Peyer's patch (tissue), 4 donors: ENCODE data around the gene TRDN. TPM values are rescaled to one million over a fixed set of nuclear protein-coding genes. Genes with fewer than 3 reads are reported as not detected.

Experiments
- DNase-seq, 3 donors: peaks; one replicate each; pipeline ENCODE4 v3.0.0-alpha.2; 2017 to 2019
- H3K27ac ChIP-seq, 4 donors: fragments of 200-600 bp; sonication (generic); one replicate each; pipeline ENCODE4 v1.5.1; 2016 to 2019
- H3K27me3 ChIP-seq, 2 donors: fragments of 200-600 bp; sonication (generic); one replicate each; pipeline ENCODE4 v1.5.1; 2019
- H3K36me3 ChIP-seq, 3 donors: fragments of 200-600 bp; sonication (generic); one replicate each; pipeline ENCODE4 v1.5.1; 2016 to 2019
- H3K4me1 ChIP-seq, 4 donors: fragments of 200-600 bp; sonication (generic); one replicate each; pipeline ENCODE4 v1.5.1; 2016 to 2019
- H3K4me3 ChIP-seq, 4 donors: fragments of 200-600 bp; sonication (generic); 1 replicate in 3 of 4; 2 replicates in 1 of 4; pipeline ENCODE4 v1.5.1; 2016 to 2019; ENCODE audit warnings: mild to moderate bottlenecking in 1 of 4
- H3K9me3 ChIP-seq, 4 donors: fragments of 200-600 bp; sonication (generic); one replicate each; pipeline ENCODE4 v1.5.1; 2016 to 2019; ENCODE audit warnings: mild to moderate bottlenecking in 1 of 4
- CTCF ChIP-seq, 6 experiments: fragments of 450-650 bp in 4 of 6; fragments of 200-600 bp in 2 of 6; sonication (generic) in 1 of 6; IDR thresholded peaks; one replicate each; pipeline ENCODE4 v1.5.1; 2017 to 2019; ENCODE audit warnings: antibody characterized with exemption in 6 of 6, mild to moderate bottlenecking in 3 of 6, moderate library complexity in 1 of 6
- POLR2A ChIP-seq, 2 donors: fragments of 450-650 bp; IDR thresholded peaks; one replicate each; pipeline ENCODE4 v1.5.1; 2017; ENCODE audit warnings: antibody characterized with exemption in 2 of 2, mild to moderate bottlenecking in 2 of 2, moderate library complexity in 2 of 2
- total RNA-seq, 4 donors: library from RNA; depleted of rRNA; stranded (reverse); fragments of >200 nt; gene quantifications; one replicate each; pipeline ENCODE4 v1.1.0, GENCODE V29; 2016

The TRDN gene
- total RNA-seq, 4 donors from 2014 or later: not detected

GRCh38 chr6:123226398-123226797 is 410.4 kb downstream of the TRDN start:
- no peaks in the 10 kb centered on the region for H3K9me3 ChIP-seq
- TF ChIP-seq POLR2A (IDR thresholded peaks at IDR 0.05): no peak
- no peak overlapping the region for H3K27ac ChIP-seq
- DNase-seq: no peak
- no peak overlapping the region for H3K4me3 ChIP-seq
- no peaks in the 10 kb centered on the region for H3K27me3 ChIP-seq
- H3K36me3 ChIP-seq: no peaks in the 10 kb centered on the region
- no peaks in the 10 kb centered on the region for H3K4me1 ChIP-seq

DNA sequence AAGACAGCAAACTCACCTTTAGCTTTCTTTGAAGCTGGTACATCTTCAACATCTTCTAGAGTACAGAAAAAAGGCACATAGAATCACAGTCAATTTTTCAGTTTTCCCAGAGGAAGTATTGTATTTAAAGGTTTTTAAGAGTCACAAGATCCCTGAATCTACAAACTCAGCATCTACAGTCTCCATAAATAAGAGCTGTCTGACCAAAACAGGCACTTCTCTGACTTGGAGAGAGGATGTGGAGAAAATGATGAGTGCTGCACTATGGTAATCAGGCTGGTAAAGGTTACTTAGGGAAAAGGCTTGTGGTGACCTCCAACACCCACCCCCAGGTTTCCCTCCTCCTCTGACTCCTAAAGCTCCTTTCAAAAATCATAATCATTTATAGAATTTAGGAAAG is 412.7 kb downstream of the TRDN start:
- no peak overlapping the region for H3K4me3 ChIP-seq

GRCh38 chr6:123223461-123223860 is 413.3 kb downstream of the TRDN start:
- DNase-seq: no peak
- Histone ChIP-seq H3K4me1 (no peaks in the 10 kb centered on the region), H3K9me3 (no peaks in the 10 kb centered on the region), H3K27me3 (no peaks in the 10 kb centered on the region), H3K4me3 (no peak overlapping the region), H3K27ac (no peak overlapping the region), H3K36me3 (no peaks in the 10 kb centered on the region)
- TF ChIP-seq CTCF (IDR thresholded peaks at IDR 0.05): no peak
- no peak for TF ChIP-seq POLR2A (IDR thresholded peaks at IDR 0.05)

More for the DNA sequence above, 412.7 kb downstream of the TRDN start:
- no peaks in the 10 kb centered on the region for H3K36me3 ChIP-seq
- H3K9me3 ChIP-seq: no peaks in the 10 kb centered on the region
- TF ChIP-seq CTCF (IDR thresholded peaks at IDR 0.05) (no peak), POLR2A (IDR thresholded peaks at IDR 0.05) (no peak)
- H3K27ac ChIP-seq: no peak overlapping the region
- no peak for DNase-seq
- no peaks in the 10 kb centered on the region for H3K4me1 ChIP-seq
- H3K27me3 ChIP-seq: no peaks in the 10 kb centered on the region

GRCh38 chr6:123215211-123215610 is 421.5 kb downstream of the TRDN start:
- Histone ChIP-seq H3K4me1 (no peaks in the 10 kb centered on the region), H3K27ac (no peak overlapping the region), H3K4me3 (no peak overlapping the region), H3K27me3 (no peaks in the 10 kb centered on the region), H3K36me3 (no peaks in the 10 kb centered on the region), H3K9me3 (no peaks in the 10 kb centered on the region)
- TF ChIP-seq POLR2A (IDR thresholded peaks at IDR 0.05) (no peak), CTCF (IDR thresholded peaks at IDR 0.05) (no peak)
- DNase-seq: no peak

DNA sequence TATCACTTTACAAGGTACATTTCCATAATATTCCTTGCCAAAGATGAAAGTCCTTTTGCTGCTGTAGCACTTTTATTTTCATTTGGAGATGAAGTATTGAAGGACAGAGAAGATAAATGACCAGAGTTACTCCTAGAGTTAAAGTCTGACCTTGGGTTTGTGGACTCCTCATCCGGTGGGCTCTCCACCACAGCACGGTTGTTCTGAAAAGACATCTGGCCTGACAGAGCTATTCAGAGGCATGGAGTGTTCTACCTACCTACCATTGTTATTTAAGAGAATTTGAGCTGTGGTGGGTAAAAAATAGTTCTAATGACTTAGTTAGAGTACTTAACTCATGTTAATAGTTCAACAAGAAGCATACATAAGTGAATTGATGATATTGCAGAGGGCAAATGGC is 422.3 kb downstream of the TRDN start:
- no peaks in the 10 kb centered on the region for H3K36me3 ChIP-seq
- no peaks in the 10 kb centered on the region for H3K27me3 ChIP-seq
- no peaks in the 10 kb centered on the region for H3K4me1 ChIP-seq
- no peak for DNase-seq
- no peak for TF ChIP-seq CTCF (IDR thresholded peaks at IDR 0.05)
- no peak for TF ChIP-seq POLR2A (IDR thresholded peaks at IDR 0.05)
- no peak overlapping the region for H3K4me3 ChIP-seq
- no peaks in the 10 kb centered on the region for H3K9me3 ChIP-seq
- no peak overlapping the region for H3K27ac ChIP-seq

DNA sequence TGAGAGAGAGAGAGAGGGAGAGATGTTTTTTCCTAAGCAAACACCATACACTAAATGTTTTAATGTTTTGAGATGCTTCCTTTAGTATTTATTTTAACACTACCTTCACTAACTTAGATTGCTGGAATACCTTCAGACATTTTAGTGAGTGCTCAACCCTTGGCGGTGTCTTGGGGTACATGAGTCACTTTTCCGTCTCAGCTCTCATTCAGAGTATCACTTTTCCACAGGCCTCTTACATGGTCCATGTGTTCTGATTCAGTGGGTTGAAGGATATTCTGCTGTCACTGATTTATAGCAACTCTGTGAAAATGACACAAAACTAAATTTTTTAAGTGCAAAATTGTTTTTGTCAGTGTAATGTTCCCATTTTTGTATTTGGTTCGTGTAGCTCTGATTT is 422.8 kb downstream of the TRDN start:
- no peaks in the 10 kb centered on the region for H3K4me1 ChIP-seq
- no peaks in the 10 kb centered on the region for H3K9me3 ChIP-seq
- TF ChIP-seq POLR2A (IDR thresholded peaks at IDR 0.05) (no peak), CTCF (IDR thresholded peaks at IDR 0.05) (no peak)
- no peaks in the 10 kb centered on the region for H3K36me3 ChIP-seq
- no peaks in the 10 kb centered on the region for H3K27me3 ChIP-seq
- no peak overlapping the region for H3K4me3 ChIP-seq
- DNase-seq: no peak
- no peak overlapping the region for H3K27ac ChIP-seq
